Breast epithelium (tissue), 3 donors: Measurements from ENCODE around the gene TECRL.

Experiments
- CTCF ChIP-seq, 3 donors: fragments of 450-650 bp; IDR thresholded peaks; one replicate each; pipeline ENCODE4 v1.5.1; 2016 to 2017; ENCODE audit warnings: antibody characterized with exemption in 3 of 3, mild to moderate bottlenecking in 3 of 3, moderate library complexity in 3 of 3
- POLR2A ChIP-seq: fragments of 450-650 bp; IDR thresholded peaks from one replicate; pipeline ENCODE4 v1.6.1; 2016; ENCODE audit warnings: antibody characterized with exemption, mild to moderate bottlenecking, moderate library complexity

GRCh38 chr4:64405761-64406160 is 3.5 kb downstream of the TECRL start:
- TF ChIP-seq CTCF (IDR thresholded peaks at IDR 0.05) (no peak), POLR2A (no peak)
